ENCODE data around the gene PGC. TPM values are rescaled to one million over a fixed set of nuclear protein-coding genes. Genes with fewer than 3 reads are reported as not detected.

The PGC gene
- total and polyA plus RNA-seq, 2 donors (not counting 1 experiment from before 2014, with no cell fraction given), result not detected

- Mint-ChIP-seq H3K4me1 (peaks cover 60% of the 10 kb centered on the region), H3K4me3 (no peak overlapping the region), H3K9me3 (ENCODE audit: insufficient read depth) (no peaks in the 10 kb centered on the region), H3K27ac (peak overlapping the region; percentile 89), H3K27me3 (no peaks in the 10 kb centered on the region)
- Histone ChIP-seq H3K9ac (ENCODE audit: low read length) (peak overlapping the region; percentile 11), H3K27ac (ENCODE audit: low read length in 2 of 2) (peak overlapping the region in 1 of 2 donors; percentile 75), H3K4me1 (ENCODE audit: control insufficient read depth in 2 of 2, insufficient read depth in 2 of 2, low read length in 2 of 2) (peaks cover 32 to 55% of the 10 kb centered on the region in 2 donors), H3K36me3 (replicated peaks in 1 of 2; ENCODE audit: control extremely low read depth in 1 of 2, control insufficient read depth in 1 of 2, extremely low read depth in 1 of 2, insufficient read depth in 2 of 2, low read length in 1 of 2) (peaks cover 0 to 64% of the 10 kb centered on the region in 2 experiments), H3K27me3 (replicated peaks in 1 of 4; ENCODE audit: control extremely low read depth in 1 of 4, control insufficient read depth in 3 of 4, insufficient read depth in 4 of 4, low read length in 3 of 4) (no peaks in the 10 kb centered on the region), H3K9me3 (ENCODE audit: control extremely low read depth in 1 of 3, control insufficient read depth in 2 of 3, insufficient read depth in 1 of 3, low read length in 2 of 3) (no peaks in the 10 kb centered on the region), H3K4me3 (ENCODE audit: control extremely low read depth in 1 of 5, extremely low read depth in 1 of 5, insufficient read depth in 1 of 5, low read depth in 2 of 5, low read length in 4 of 5) (no peak overlapping the region), H4K20me1 (ENCODE audit: control insufficient read depth, insufficient read depth, low read length, poor library complexity, severe bottlenecking) (peaks cover 93% of the 10 kb centered on the region), H2AFZ (ENCODE audit: insufficient read depth, low read depth, low read length, poor library complexity, severe bottlenecking) (no peak overlapping the region), H3K79me2 (ENCODE audit: control insufficient read depth, insufficient read depth, low read length) (peaks cover 92% of the 10 kb centered on the region), H3K4me2 (replicated peaks; ENCODE audit: low read depth, low read length, poor library complexity, severe bottlenecking) (peak overlapping the region; percentile 35)
- POLR2A ChIA-PET, result interaction anchor here (0.6 to 2.3 kb wide), 2 partner anchors 40 to 535 kb away, joined by 5 read pairs; no protein-coding TSS in a partner anchor
- 88% methylated on average over 2 of the region's 6 CpGs for WGBS (ENCODE audit: insufficient coverage)
- TF ChIP-seq EZH2 (IDR thresholded peaks at IDR 0.05; ENCODE audit: borderline replicate concordance, insufficient read depth, low read depth, low read length, poor library complexity, severe bottlenecking) (no peak), CTCF (IDR thresholded peaks at IDR 0.05) (no peak)
- DNase-seq (no peak), ATAC-seq (ENCODE audit: low read depth) (no peak)
- intact Hi-C loops (cut with micrococcal nuclease), result loop anchor here (5.0 kb wide), 1 partner anchor 37 kb away; no protein-coding TSS in a partner anchor
- CTCF ChIA-PET, result interaction anchor here (0.7 to 6.3 kb wide), 7 partner anchors 10 to 270 kb away, joined by 3 to 51 read pairs (median 4); no protein-coding TSS in a partner anchor
Measured at GRCh38 chr6:41694815-41695526, 52.2 kb downstream of the PGC start.
